ENCODE results near the gene ADAMTSL5.

ADAMTSL5 gene

GRCh38 chr19:1488282-1488601 lies 24.6 kb downstream of the ADAMTSL5 start:
- no peak for DNase-seq
- H2BK120ac ChIP-seq (ENCODE audit: low read depth, low read length) = no peak overlapping the region
- no peaks in the 10 kb centered on the region for H3K79me1 ChIP-seq (ENCODE audit: low read length)
- no CpG with 5 or more reads among the region's 11 CpGs for WGBS (ENCODE audit: extremely low coverage, insufficient coverage, low lambda C conversion rate)
- H3K4ac ChIP-seq (ENCODE audit: low read depth, low read length) = no peak overlapping the region
- no peak overlapping the region for H3K4me2 ChIP-seq (ENCODE audit: low read length)
- H4K5ac ChIP-seq (ENCODE audit: low read length) = no peak overlapping the region
- H2AK5ac ChIP-seq (ENCODE audit: low read length) = no peak overlapping the region
- no peaks in the 10 kb centered on the region for H3K4me1 ChIP-seq (ENCODE audit: control insufficient read depth, low read depth, low read length)
- no peak overlapping the region for H3K27ac ChIP-seq (ENCODE audit: low read depth, low read length)
- H3K18ac ChIP-seq (ENCODE audit: low read length) = no peak overlapping the region
- H2BK5ac ChIP-seq (ENCODE audit: low read length) = no peak overlapping the region
- H4K8ac ChIP-seq (ENCODE audit: low read depth, low read length) = no peak overlapping the region
- H3K56ac ChIP-seq (ENCODE audit: low read length) = no peak overlapping the region
- H3K23ac ChIP-seq (ENCODE audit: low read length) = no peak overlapping the region
- H3K36me3 ChIP-seq (ENCODE audit: control insufficient read depth, insufficient read depth, low read length) = no peaks in the 10 kb centered on the region
- no peak overlapping the region for H3K9ac ChIP-seq (ENCODE audit: low read length)
- H2BK15ac ChIP-seq (replicated peaks; ENCODE audit: low read depth) = no peak overlapping the region
- H3K4me3 ChIP-seq (ENCODE audit: low read length) = no peak overlapping the region
- H3K79me2 ChIP-seq (ENCODE audit: control insufficient read depth, insufficient read depth, low read length) = no peaks in the 10 kb centered on the region
- peaks cover 4% of the 10 kb centered on the region for H3K27me3 ChIP-seq (ENCODE audit: insufficient read depth, low read length, poor library complexity)

GRCh38 chr19:1487576-1488281 lies 25.1 kb downstream of the ADAMTSL5 start:
- Histone ChIP-seq H4K5ac (ENCODE audit: low read length) (no peak overlapping the region), H2BK15ac (replicated peaks; ENCODE audit: low read depth) (no peak overlapping the region), H3K4me3 (ENCODE audit: low read length) (no peak overlapping the region), H3K27ac (ENCODE audit: low read depth, low read length) (no peak overlapping the region), H3K9ac (ENCODE audit: low read length) (no peak overlapping the region), H3K79me2 (ENCODE audit: control insufficient read depth, insufficient read depth, low read length) (no peaks in the 10 kb centered on the region), H2BK120ac (ENCODE audit: low read depth, low read length) (no peak overlapping the region), H3K4me1 (ENCODE audit: control insufficient read depth, low read depth, low read length) (no peaks in the 10 kb centered on the region), H3K27me3 (ENCODE audit: insufficient read depth, low read length, poor library complexity) (peaks cover 4% of the 10 kb centered on the region), H3K56ac (ENCODE audit: low read length) (no peak overlapping the region), H3K23ac (ENCODE audit: low read length) (no peak overlapping the region), H3K79me1 (ENCODE audit: low read length) (no peaks in the 10 kb centered on the region), H3K4me2 (ENCODE audit: low read length) (no peak overlapping the region), H2AK5ac (ENCODE audit: low read length) (no peak overlapping the region), H3K18ac (ENCODE audit: low read length) (no peak overlapping the region), H4K8ac (ENCODE audit: low read depth, low read length) (no peak overlapping the region), H3K36me3 (ENCODE audit: control insufficient read depth, insufficient read depth, low read length) (no peaks in the 10 kb centered on the region), H2BK5ac (ENCODE audit: low read length) (no peak overlapping the region), H3K4ac (ENCODE audit: low read depth, low read length) (no peak overlapping the region)
- no peak for DNase-seq
- no CpG with 5 or more reads among the region's 40 CpGs for WGBS (ENCODE audit: extremely low coverage, insufficient coverage, low lambda C conversion rate)

GRCh38 chr19:1486720-1487575 lies 25.9 kb downstream of the ADAMTSL5 start:
- Histone ChIP-seq H4K5ac (ENCODE audit: low read length) (no peak overlapping the region), H3K9ac (ENCODE audit: low read length) (no peak overlapping the region), H3K79me2 (ENCODE audit: control insufficient read depth, insufficient read depth, low read length) (no peaks in the 10 kb centered on the region), H2BK120ac (ENCODE audit: low read depth, low read length) (no peak overlapping the region), H2BK5ac (ENCODE audit: low read length) (no peak overlapping the region), H2BK15ac (replicated peaks; ENCODE audit: low read depth) (no peak overlapping the region), H3K79me1 (ENCODE audit: low read length) (no peaks in the 10 kb centered on the region), H3K18ac (ENCODE audit: low read length) (no peak overlapping the region), H3K4me1 (ENCODE audit: control insufficient read depth, low read depth, low read length) (no peaks in the 10 kb centered on the region), H3K56ac (ENCODE audit: low read length) (no peak overlapping the region), H3K36me3 (ENCODE audit: control insufficient read depth, insufficient read depth, low read length) (no peaks in the 10 kb centered on the region), H2AK5ac (ENCODE audit: low read length) (no peak overlapping the region), H3K27ac (ENCODE audit: low read depth, low read length) (no peak overlapping the region), H3K4me2 (ENCODE audit: low read length) (no peak overlapping the region), H3K4me3 (ENCODE audit: low read length) (no peak overlapping the region), H3K23ac (ENCODE audit: low read length) (no peak overlapping the region), H3K27me3 (ENCODE audit: insufficient read depth, low read length, poor library complexity) (peaks cover 4% of the 10 kb centered on the region), H3K4ac (ENCODE audit: low read depth, low read length) (no peak overlapping the region), H4K8ac (ENCODE audit: low read depth, low read length) (no peak overlapping the region)
- WGBS (ENCODE audit: extremely low coverage, insufficient coverage, low lambda C conversion rate) = no CpG with 5 or more reads among the region's 56 CpGs
- no peak for DNase-seq

- H3K79me2 ChIP-seq (ENCODE audit: control insufficient read depth, insufficient read depth, low read length) = no peaks in the 10 kb centered on the region
- no peak overlapping the region for H2BK5ac ChIP-seq (ENCODE audit: low read length)
- H3K23ac ChIP-seq (ENCODE audit: low read length) = no peak overlapping the region
- no peak overlapping the region for H3K18ac ChIP-seq (ENCODE audit: low read length)
- no peaks in the 10 kb centered on the region for H3K27me3 ChIP-seq (ENCODE audit: insufficient read depth, low read length, poor library complexity)
- H3K79me1 ChIP-seq (ENCODE audit: low read length) = no peaks in the 10 kb centered on the region
- H4K8ac ChIP-seq (ENCODE audit: low read depth, low read length) = no peak overlapping the region
- H3K4me1 ChIP-seq (ENCODE audit: control insufficient read depth, low read depth, low read length) = no peaks in the 10 kb centered on the region
- no peak overlapping the region for H3K4ac ChIP-seq (ENCODE audit: low read depth, low read length)
- no peak overlapping the region for H2BK120ac ChIP-seq (ENCODE audit: low read depth, low read length)
- no peak overlapping the region for H3K56ac ChIP-seq (ENCODE audit: low read length)
- H3K4me3 ChIP-seq (ENCODE audit: low read length) = no peak overlapping the region
- H3K36me3 ChIP-seq (ENCODE audit: control insufficient read depth, insufficient read depth, low read length) = no peaks in the 10 kb centered on the region
- no CpG with 5 or more reads among the region's 23 CpGs for WGBS (ENCODE audit: extremely low coverage, insufficient coverage, low lambda C conversion rate)
- H3K4me2 ChIP-seq (ENCODE audit: low read length) = no peak overlapping the region
- no peak overlapping the region for H4K5ac ChIP-seq (ENCODE audit: low read length)
- H3K9ac ChIP-seq (ENCODE audit: low read length) = no peak overlapping the region
- no peak overlapping the region for H3K27ac ChIP-seq (ENCODE audit: low read depth, low read length)
- no peak overlapping the region for H2BK15ac ChIP-seq (replicated peaks; ENCODE audit: low read depth)
- no peak overlapping the region for H2AK5ac ChIP-seq (ENCODE audit: low read length)
- DNase-seq = no peak
Observed at GRCh38 chr19:1483979-1484428, 28.8 kb downstream of the ADAMTSL5 start.

GRCh38 chr19:1483131-1483978 lies 29.5 kb downstream of the ADAMTSL5 start:
- Histone ChIP-seq H3K27me3 (ENCODE audit: insufficient read depth, low read length, poor library complexity) (no peaks in the 10 kb centered on the region), H3K36me3 (ENCODE audit: control insufficient read depth, insufficient read depth, low read length) (no peaks in the 10 kb centered on the region), H2AK5ac (ENCODE audit: low read length) (no peak overlapping the region), H3K56ac (ENCODE audit: low read length) (no peak overlapping the region), H3K27ac (ENCODE audit: low read depth, low read length) (no peak overlapping the region), H3K79me1 (ENCODE audit: low read length) (peaks cover 3% of the 10 kb centered on the region), H3K23ac (ENCODE audit: low read length) (no peak overlapping the region), H3K4me1 (ENCODE audit: control insufficient read depth, low read depth, low read length) (no peaks in the 10 kb centered on the region), H3K4me3 (ENCODE audit: low read length) (no peak overlapping the region), H4K8ac (ENCODE audit: low read depth, low read length) (no peak overlapping the region), H2BK15ac (replicated peaks; ENCODE audit: low read depth) (no peak overlapping the region), H2BK120ac (ENCODE audit: low read depth, low read length) (no peak overlapping the region), H2BK5ac (ENCODE audit: low read length) (no peak overlapping the region), H3K18ac (ENCODE audit: low read length) (no peak overlapping the region), H3K4ac (ENCODE audit: low read depth, low read length) (no peak overlapping the region), H3K79me2 (ENCODE audit: control insufficient read depth, insufficient read depth, low read length) (peaks cover 2% of the 10 kb centered on the region), H3K9ac (ENCODE audit: low read length) (no peak overlapping the region), H4K5ac (ENCODE audit: low read length) (no peak overlapping the region), H3K4me2 (ENCODE audit: low read length) (no peak overlapping the region)
- no CpG with 5 or more reads among the region's 77 CpGs for WGBS (ENCODE audit: extremely low coverage, insufficient coverage, low lambda C conversion rate)
- no peak for DNase-seq

All from mesendoderm (in vitro differentiated cells).